IMR-90 (cell line): Measurements from ENCODE around the gene TFDP2. TPM values are rescaled to one million over a fixed set of nuclear protein-coding genes. Genes with fewer than 3 reads are reported as not detected.

Experiments used
- ATAC-seq: fragments of 200-7000 bp; cut with Tn5 transposase; 2 replicates; pipeline ENCODE4 v1.9.1; 2020; ENCODE audit warnings: low read depth, mild to moderate bottlenecking, moderate library complexity
- BruUV-seq: library from RNA; stranded (reverse); fragments of 400-500 nt; replicated peaks from 2 replicates; lab custom pipeline; 2021; lab: Mats Ljungman, UMichigan
- CTCF ChIA-PET: fragments of 300-600 bp; formaldehyde crosslinking; extraction: SDS; loops from one replicate; lab custom pipeline; 2021; ENCODE audit warnings: antibody characterized with exemption; lab: Yijun Ruan, JAX
- POLR2A ChIA-PET: fragments of 300-600 bp; sonication (Branson Sonifier 250); formaldehyde crosslinking; loops from one replicate; lab custom pipeline; 2022; ENCODE audit warnings: antibody characterized with exemption; ENCODE audit not compliant: unreplicated experiment; lab: Charles Lee
- DNase-seq: peaks from one replicate; pipeline ENCODE4 v3.0.0; 2013
- H2AFZ ChIP-seq: replicated peaks from 2 replicates; pipeline ENCODE3; 2013; ENCODE audit warnings: low read length, mild to moderate bottlenecking; ENCODE audit not compliant: poor library complexity
- H2AK5ac ChIP-seq: 2 replicates; pipeline ENCODE4 v1.6.1; 2013; ENCODE audit warnings: low read depth, low read length, inconsistent platforms
- H2AK9ac ChIP-seq: replicated peaks from 2 replicates; pipeline ENCODE3; 2013; ENCODE audit warnings: mild to moderate bottlenecking, low read depth, low read length, moderate library complexity; ENCODE audit not compliant: poor library complexity
- H2BK120ac ChIP-seq: 2 replicates; pipeline ENCODE4 v1.6.1; 2013; ENCODE audit warnings: low read depth, low read length, inconsistent platforms
- H2BK15ac ChIP-seq: 3 replicates; pipeline ENCODE4 v1.6.1; 2013; ENCODE audit warnings: low read depth, low read length, inconsistent platforms
- H2BK20ac ChIP-seq: 2 replicates; pipeline ENCODE4 v1.6.1; 2013; ENCODE audit warnings: low read depth, mild to moderate bottlenecking, inconsistent platforms, low read length, moderate library complexity
- H2BK5ac ChIP-seq: 2 replicates; pipeline ENCODE4 v1.6.1; 2013; ENCODE audit warnings: mild to moderate bottlenecking, low read depth, low read length, inconsistent platforms; ENCODE audit not compliant: poor library complexity, severe bottlenecking
- H3K14ac ChIP-seq: replicated peaks from 2 replicates; pipeline ENCODE4 v1.6.1; 2013; ENCODE audit warnings: low read depth, low read length, inconsistent platforms
- H3K18ac ChIP-seq: 2 replicates; pipeline ENCODE4 v1.6.1; 2013; ENCODE audit warnings: low read depth, low read length, control low read depth
- H3K23ac ChIP-seq: 2 replicates; pipeline ENCODE4 v1.6.1; 2013; ENCODE audit warnings: low read depth, low read length, inconsistent platforms
- H3K27ac ChIP-seq: 2 replicates; pipeline ENCODE4 v1.5.1; 2013; ENCODE audit warnings: mild to moderate bottlenecking, control low read depth, low read length; ENCODE audit not compliant: insufficient read depth
- H3K27me3 ChIP-seq: 2 replicates; pipeline ENCODE4 v1.6.1; 2013; ENCODE audit warnings: low read length; ENCODE audit not compliant: control insufficient read depth, insufficient read depth
- H3K36me3 ChIP-seq: 2 replicates; pipeline ENCODE4 v1.6.1; 2013; ENCODE audit warnings: low read length, mixed read lengths; ENCODE audit not compliant: control insufficient read depth, insufficient read depth
- H3K4ac ChIP-seq: 2 replicates; pipeline ENCODE4 v1.6.1; 2013; ENCODE audit warnings: low read depth, low read length, inconsistent platforms
- H3K4me1 ChIP-seq: 2 replicates; pipeline ENCODE4 v1.6.1; 2013; ENCODE audit warnings: low read length, mixed read lengths; ENCODE audit not compliant: control insufficient read depth, insufficient read depth
- H3K4me2 ChIP-seq: 2 replicates; pipeline ENCODE4 v1.6.1; 2013; ENCODE audit warnings: low read depth, mild to moderate bottlenecking, control low read depth, low read length, moderate library complexity
- H3K4me3 ChIP-seq: 2 replicates; pipeline ENCODE4 v1.5.1; 2013; ENCODE audit warnings: low read depth, mild to moderate bottlenecking, control low read depth, low read length, moderate library complexity; ENCODE audit not compliant: insufficient read depth
- H3K56ac ChIP-seq: 2 replicates; pipeline ENCODE4 v1.6.1; 2013; ENCODE audit warnings: low read length, inconsistent platforms; ENCODE audit not compliant: insufficient read depth; ENCODE audit errors: extremely low read depth
- H3K79me1 ChIP-seq, 2 experiments: 2 replicates each; pipeline ENCODE4 v1.6.1; 2013; ENCODE audit warnings: low read length in 2 of 2, inconsistent platforms in 1 of 2, low read depth in 1 of 2
- H3K9ac ChIP-seq: 2 replicates; pipeline ENCODE4 v1.6.1; 2013; ENCODE audit warnings: low read depth, low read length, control low read depth
- H3K9me1 ChIP-seq: 2 replicates; pipeline ENCODE4 v1.6.1; 2013; ENCODE audit warnings: low read length, inconsistent platforms; ENCODE audit not compliant: insufficient read depth
- H3K9me3 ChIP-seq: 2 replicates; pipeline ENCODE4 v1.6.1; 2013; ENCODE audit warnings: low read length; ENCODE audit not compliant: control insufficient read depth, insufficient read depth
- H4K20me1 ChIP-seq: 2 replicates; pipeline ENCODE4 v1.6.1; 2013; ENCODE audit warnings: low read length, inconsistent platforms; ENCODE audit not compliant: insufficient read depth
- H4K5ac ChIP-seq: 2 replicates; pipeline ENCODE4 v1.6.1; 2013; ENCODE audit warnings: mild to moderate bottlenecking, low read depth, low read length, control low read depth
- H4K8ac ChIP-seq, 2 experiments: 2 replicates each; pipeline ENCODE4 v1.6.1; 2013; ENCODE audit warnings: low read depth in 2 of 2, low read length in 2 of 2, control low read depth in 1 of 2, inconsistent platforms in 1 of 2
- H4K91ac ChIP-seq: 2 replicates; pipeline ENCODE4 v1.6.1; 2013; ENCODE audit warnings: low read depth, low read length, inconsistent platforms; ENCODE audit not compliant: insufficient read depth
- CHD1 ChIP-seq: IDR thresholded peaks from 2 replicates; pipeline ENCODE4 v1.6.1; 2012; ENCODE audit warnings: low read depth, low read length, improper control_type of control experiment
- MAFK ChIP-seq: IDR thresholded peaks from 2 replicates; pipeline ENCODE4 v1.6.1; 2012; ENCODE audit warnings: low read depth, low read length, improper control_type of control experiment
- MXI1 ChIP-seq: IDR thresholded peaks from 2 replicates; pipeline ENCODE4 v1.6.1; 2012; ENCODE audit warnings: low read depth, mild to moderate bottlenecking, low read length, moderate library complexity, borderline replicate concordance
- dilution Hi-C: fragments of 300-500 bp; cut with HindIII; formaldehyde crosslinking; loops from one replicate; pipeline ENCODE4 v1.14.3; 2018; ENCODE audit warnings: low sequenced_read_pairs; ENCODE audit not compliant: unreplicated experiment
- in situ Hi-C: fragments of 300-500 bp; cut with MboI; formaldehyde crosslinking; loops from 3 replicates; pipeline ENCODE4 v1.14.3; 2019; ENCODE audit warnings: low sequenced_read_pairs, inconsistent platforms, mixed read lengths
- intact Hi-C: fragments of 100-400 bp; cut with micrococcal nuclease; formaldehyde crosslinking; loops from 2 replicates; pipeline ENCODE4 v1.10.0; 2022
- polyA plus RNA-seq, 3 experiments: library from polyadenylated mRNA; depleted of rRNA; stranded (reverse); fragments of >200 nt; gene quantifications; 2 replicates each; pipeline ENCODE4 v1.2.3, GENCODE V29; 2012; ENCODE audit warnings: low replicate concordance in 1 of 3
- total RNA-seq: library from RNA; depleted of rRNA; stranded (reverse); fragments of >200 nt; gene quantifications from 2 replicates; pipeline ENCODE4 v1.2.3, GENCODE V29; 2012

Gene TFDP2
- total and polyA plus RNA-seq, 2 of the 4 experiments (the other 2 are of a cell fraction) = 10.7 to 23.7 TPM

- Histone ChIP-seq H4K20me1 (no peaks in the 10 kb centered on the region), H3K56ac (no peak overlapping the region), H3K4me2 (no peak overlapping the region), H3K4me1 (peaks cover 4% of the 10 kb centered on the region), H2BK5ac (no peak overlapping the region), H4K91ac (no peak overlapping the region), H3K9me1 (no peaks in the 10 kb centered on the region), H3K27me3 (no peaks in the 10 kb centered on the region), H2BK15ac (no peak overlapping the region), H3K79me1 (no peaks in the 10 kb centered on the region), H3K4me3 (no peak overlapping the region), H4K5ac (no peak overlapping the region), H3K36me3 (no peaks in the 10 kb centered on the region), H2BK20ac (no peak overlapping the region), H2AK5ac (no peak overlapping the region), H3K18ac (no peak overlapping the region), H2AK9ac (no peak overlapping the region), H3K4ac (no peak overlapping the region), H3K27ac (no peak overlapping the region), H3K14ac (no peak overlapping the region), H2BK120ac (no peak overlapping the region), H3K9me3 (no peaks in the 10 kb centered on the region), H2AFZ (no peak overlapping the region), H3K9ac (no peak overlapping the region), H3K23ac (no peak overlapping the region; the same call in 1 of the 2 replicates), H4K8ac (no peak overlapping the region)
- no peak for DNase-seq
- in situ Hi-C loops (loop anchor here (25.0 kb wide), 1 partner anchor 408 kb away; no protein-coding TSS in a partner anchor), dilution Hi-C loops (no loop called here), intact Hi-C loops (loop anchor here (5.0 kb wide), 3 partner anchors 33 to 533 kb away; partner anchors contain the start of gene ATP1B3)
- no TSS peak for BruUV-seq
- CTCF ChIA-PET = no interaction called here
- TF ChIP-seq MAFK (no peak), MXI1 (no peak), CHD1 (no peak)
- POLR2A ChIA-PET = no interaction called here
- ATAC-seq = no peak
Observed at GRCh38 chr3:141994856-141995255, 154.5 kb downstream of the TFDP2 start.
